Transverse colon (tissue), 4 donors: ENCODE measurements around the gene DNER.

Experiments
- CTCF ChIP-seq, 5 experiments: fragments of 200-600 bp in 3 of 5; fragments of 450-650 bp in 2 of 5; sonication (generic) in 3 of 5; IDR thresholded peaks; 1 replicate in 2 of 5; 2 replicates in 3 of 5; pipeline ENCODE4 v1.5.1; 2016 to 2017; ENCODE audit warnings: antibody characterized with exemption in 5 of 5, inconsistent platforms in 3 of 5, mild to moderate bottlenecking in 2 of 5, moderate library complexity in 1 of 5
- EP300 ChIP-seq: sonication (generic); formaldehyde crosslinking; IDR thresholded peaks from one replicate; pipeline ENCODE4 v1.6.1; 2017; ENCODE audit warnings: antibody characterized with exemption, low read depth
- POLR2A ChIP-seq: fragments of 450-650 bp; IDR thresholded peaks from one replicate; pipeline ENCODE4 v1.6.1; 2016; ENCODE audit warnings: antibody characterized with exemption, mild to moderate bottlenecking, moderate library complexity
- POLR2AphosphoS5 ChIP-seq, 3 donors: sonication (generic); formaldehyde crosslinking; IDR thresholded peaks; one replicate each; pipeline ENCODE4 v1.6.1; 2016; ENCODE audit warnings: antibody characterized with exemption in 3 of 3

- TF ChIP-seq POLR2AphosphoS5 (IDR thresholded peaks at IDR 0.05): no peak
- TF ChIP-seq CTCF (IDR thresholded peaks at IDR 0.05): no peak
- TF ChIP-seq POLR2A: no peak
- no peak for TF ChIP-seq EP300
These were observed 364.1 kb downstream of the DNER start for GRCh38 chr2:229350117-229350805.
